A204.1 (cell line): ENCODE measurements around the gene CTIF.

Experiments used
- FAIRE-seq: peaks from 2 replicates; lab custom pipeline; 2012; peaks lifted over from hg19 to GRCh38; lab: Jason Lieb, UNC

Gene CTIF

DNA sequence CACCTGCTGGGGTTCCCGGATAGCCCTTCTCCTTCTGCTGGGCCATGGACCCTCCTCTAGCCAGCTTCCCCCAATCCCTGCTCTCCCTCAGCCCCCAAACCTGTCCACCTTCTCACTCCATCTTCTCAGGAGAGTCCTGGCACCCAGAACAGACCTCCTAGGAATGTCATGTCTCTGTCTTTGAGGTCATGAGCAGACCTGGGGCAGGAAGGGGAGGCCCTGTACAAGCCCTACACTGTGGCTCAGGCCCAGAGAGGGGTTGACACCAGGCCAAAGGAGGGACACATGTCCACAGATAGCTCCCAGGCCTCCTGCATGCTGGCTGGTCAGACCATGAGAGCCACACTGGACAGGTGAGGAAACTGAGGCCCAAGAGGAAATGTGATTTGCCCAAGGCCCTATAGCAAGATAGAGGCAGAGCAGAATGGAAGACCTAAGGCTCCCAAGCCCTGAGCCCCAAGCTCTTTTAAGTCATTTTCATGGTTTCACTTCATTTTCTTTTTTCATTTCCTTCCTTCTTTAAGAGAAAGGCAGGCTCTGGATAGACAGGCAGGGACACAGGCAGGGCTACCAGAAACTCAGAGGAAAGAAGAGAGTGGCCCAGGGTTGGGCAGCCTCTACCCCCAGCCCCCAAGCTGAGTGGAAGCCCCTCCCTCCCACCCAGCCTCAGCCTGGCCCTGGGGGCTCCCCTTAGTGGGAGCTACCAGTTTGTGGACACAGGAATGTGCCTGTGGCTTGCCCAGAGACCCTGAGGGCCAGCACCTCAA is 252.2 kb downstream of the CTIF start:
- FAIRE-seq: no peak

DNA sequence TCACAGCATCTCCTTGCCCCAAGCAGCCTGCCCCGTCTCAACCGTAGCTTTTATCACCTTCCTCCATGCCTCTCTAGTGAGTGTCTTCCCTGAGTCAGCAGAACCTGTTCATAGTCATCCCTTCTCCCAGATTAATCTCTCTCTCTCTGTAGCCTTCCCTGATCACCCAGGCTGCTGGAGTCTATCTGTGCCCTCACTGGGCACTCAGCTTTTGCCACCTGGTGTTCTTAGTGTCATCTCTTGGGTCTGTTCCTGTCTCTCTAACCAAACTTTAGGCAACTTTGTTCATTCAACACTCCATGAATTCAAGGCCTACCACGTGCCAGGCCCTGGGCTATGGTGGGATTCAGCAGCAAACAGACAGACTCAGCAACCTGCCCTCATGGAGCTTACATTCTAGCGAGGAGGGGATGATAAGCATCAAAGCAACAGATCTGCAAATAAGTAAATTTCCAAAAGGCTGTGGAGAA is 252.8 kb downstream of the CTIF start:
- FAIRE-seq: no peak

GRCh38 chr18:48792141-48792540 is 253.3 kb downstream of the CTIF start:
- no peak for FAIRE-seq

- FAIRE-seq: no peak
Measured at GRCh38 chr18:48792611-48793380, 254.0 kb downstream of the CTIF start.

DNA sequence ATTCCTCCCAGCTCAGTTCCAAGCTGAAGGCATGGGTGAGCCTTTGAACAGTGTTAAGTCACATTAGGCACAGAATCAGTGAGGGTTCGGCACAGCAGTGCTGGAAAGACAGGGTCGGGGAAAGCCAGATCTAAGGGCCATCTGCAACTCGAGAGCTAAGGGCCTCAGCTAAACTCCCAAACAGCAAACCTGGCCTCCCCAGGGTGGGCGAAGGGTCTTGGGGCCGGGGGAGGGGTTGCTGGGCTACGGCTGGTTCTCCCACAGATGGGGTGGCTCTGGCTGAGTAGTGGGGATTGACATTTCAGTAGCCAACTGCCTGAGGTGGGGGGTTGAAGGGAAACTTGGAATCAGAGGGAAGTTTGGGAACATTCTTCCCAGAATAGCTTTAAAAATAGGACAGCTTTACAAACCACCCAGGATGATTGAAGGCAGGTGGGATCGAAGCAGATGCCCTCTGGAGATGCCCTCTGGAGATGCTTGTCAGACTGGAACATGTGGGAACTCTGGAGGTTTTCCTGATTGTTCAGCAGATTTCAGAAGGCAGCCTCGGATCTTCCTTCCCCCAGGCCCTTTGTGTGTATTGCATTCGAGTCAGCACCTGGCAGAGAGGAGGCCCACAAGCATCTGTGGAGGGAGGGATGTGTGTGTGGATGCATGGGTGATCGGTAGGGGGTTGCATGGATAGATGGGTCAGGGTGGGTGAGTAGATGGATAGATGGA is 255.6 kb downstream of the CTIF start:
- no peak for FAIRE-seq

GRCh38 chr18:48795696-48796095 is 256.9 kb downstream of the CTIF start:
- FAIRE-seq: no peak

DNA sequence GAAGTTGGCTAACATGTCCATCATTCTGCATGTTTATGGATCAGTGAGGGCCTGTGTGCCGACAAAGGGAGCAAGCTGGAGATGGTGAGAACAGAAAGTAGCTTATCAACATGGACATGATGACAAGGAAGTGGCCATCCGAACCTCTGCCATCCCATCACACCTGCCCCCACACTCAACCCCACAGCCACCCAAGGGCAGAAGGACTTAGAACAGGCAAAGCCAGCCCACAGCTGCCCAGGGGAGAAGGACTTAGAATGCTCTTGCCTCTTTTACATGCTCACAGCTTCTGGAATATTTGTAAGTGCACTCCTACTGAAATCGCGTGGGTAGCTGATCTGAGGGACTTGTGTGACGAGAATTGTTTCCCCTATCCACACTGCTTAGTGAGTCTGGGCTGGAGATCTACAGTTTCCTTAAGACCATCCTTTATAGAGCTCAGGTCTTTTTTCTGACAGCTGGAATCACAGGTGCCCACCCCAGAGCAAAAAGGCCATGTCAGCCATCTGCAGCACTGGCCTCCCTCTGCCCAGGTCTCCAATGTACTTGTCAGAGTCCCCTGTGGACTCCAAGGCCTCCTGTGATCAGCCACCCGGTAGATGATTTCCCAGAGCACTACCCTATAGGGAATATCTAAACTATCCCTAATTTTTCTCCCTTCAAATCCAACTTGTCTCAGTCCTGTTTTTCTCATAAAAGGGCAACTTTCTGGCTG is 257.8 kb downstream of the CTIF start:
- FAIRE-seq: no peak

DNA sequence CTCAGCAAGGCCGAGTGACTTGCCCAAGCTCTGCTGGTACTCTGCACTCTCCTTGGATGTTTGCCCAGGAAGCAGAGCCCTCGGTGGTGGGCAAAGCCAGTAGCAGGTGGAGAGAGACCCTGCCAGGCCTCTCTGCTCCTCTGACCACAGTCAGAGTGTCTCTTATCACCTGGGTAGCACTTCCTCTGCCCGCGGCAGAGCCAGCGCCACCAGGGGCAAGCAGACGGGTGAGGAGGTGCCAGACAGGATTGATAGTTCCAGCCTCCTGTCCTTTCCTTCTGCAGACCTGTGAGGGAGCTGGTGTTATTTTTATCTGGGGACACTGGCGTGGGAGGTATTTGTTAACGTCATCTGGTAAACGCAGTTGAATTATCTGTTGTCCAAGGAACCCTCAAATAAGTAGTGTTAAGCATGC is 259.0 kb downstream of the CTIF start:
- no peak for FAIRE-seq

DNA sequence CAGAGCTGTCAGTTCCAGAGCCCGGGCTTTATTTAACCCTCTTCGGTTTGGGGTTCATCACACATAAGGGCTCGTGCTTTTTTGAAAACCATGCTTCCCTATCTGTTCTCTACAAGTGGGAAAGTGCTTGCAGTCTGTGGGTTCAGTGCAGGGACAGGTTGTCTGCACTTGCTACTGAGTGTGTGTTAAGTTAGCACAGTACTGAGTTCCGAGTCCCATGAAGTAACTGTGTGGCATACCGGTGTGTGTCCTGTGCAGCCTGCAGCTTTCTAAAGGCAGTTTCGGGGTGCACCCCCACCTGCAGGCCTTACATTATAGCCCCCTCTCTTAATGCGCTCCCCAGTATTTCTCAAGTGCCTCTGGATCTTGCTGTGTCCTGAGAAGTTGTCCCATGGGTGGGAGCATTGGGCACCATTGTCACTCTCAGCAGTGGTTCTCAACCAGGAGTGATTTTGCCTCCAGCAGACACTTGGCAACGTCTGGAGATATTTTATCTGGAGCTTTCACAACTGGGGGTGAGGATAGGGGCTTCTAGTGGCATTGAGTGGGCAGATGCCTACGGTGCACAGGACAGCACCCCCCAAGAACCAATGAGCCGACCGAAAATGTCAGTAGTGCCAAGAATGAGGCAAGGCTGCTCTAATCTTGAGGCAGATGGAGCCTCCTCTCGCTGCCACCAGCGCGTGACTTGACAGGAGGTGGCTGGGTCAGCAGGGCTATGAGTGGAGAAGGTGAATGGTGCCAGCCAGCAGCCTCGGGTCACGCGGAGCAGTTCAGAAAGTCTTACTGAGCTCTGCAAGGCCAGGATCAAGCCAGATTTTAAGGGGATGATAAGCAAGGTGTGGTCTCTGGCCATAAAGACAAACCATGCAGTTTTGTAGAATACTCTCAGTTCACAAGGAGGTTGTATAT is 259.8 kb downstream of the CTIF start:
- FAIRE-seq: no peak

- no peak for FAIRE-seq
Measured at GRCh38 chr18:48799724-48800315, 261.0 kb downstream of the CTIF start.

DNA sequence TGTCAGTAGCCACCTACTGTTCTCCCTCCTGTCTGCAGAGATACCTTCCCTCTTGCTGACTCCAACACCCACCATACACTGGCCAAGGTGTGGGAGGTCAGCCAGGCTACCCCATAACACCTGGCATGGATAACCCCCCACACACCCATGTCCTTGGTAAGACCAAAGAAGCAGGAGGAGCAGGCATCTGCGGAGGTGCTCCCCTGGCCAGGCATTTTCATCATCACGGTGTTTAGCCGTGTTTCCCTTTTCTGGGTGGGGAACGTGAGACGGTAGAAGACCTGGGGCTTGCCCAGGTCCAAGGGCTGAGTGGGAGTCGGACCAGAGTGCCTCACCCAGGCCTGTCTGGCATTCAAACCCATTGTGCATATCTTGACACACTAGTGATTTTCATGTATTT is 261.6 kb downstream of the CTIF start:
- no peak for FAIRE-seq

DNA sequence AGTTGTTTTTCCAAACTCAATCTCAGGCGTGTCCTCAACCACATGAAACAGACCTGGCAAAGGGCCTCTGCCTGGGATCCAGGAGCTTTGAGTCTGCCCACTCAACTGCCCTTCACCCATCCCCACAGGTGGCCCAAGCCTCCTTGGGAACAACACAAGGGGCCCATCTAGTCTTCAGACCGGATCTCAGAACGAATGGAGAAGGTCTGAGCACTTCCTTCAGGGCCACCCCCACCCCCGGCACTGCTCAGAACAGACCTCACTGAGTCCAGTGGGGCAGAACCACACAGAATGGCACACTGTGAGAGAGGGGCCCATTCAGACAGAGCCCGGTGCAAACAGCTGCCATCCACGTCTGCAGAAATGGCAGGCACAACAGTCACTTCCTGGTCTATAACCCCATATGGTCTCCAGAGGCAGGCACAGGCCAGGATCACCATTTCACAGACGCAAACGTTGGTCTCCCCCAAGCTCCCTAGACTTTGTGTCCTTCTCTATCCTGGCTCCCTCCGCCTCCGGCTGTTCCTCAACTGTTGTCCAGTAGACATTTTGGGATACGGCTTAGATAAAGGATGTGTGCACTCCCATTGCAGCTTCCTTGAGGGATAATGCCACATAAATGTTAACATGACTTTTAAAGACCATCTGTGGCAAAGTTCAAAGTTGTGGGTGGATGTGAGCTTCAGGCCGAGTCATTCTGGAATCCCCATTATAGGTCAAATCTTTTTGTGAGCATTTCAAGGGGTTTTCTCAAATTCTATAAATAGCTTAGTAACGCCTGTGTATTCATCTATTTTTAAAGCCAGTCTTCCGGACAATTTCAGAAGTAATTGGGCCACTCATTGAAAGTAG is 262.3 kb downstream of the CTIF start:
- FAIRE-seq: no peak

GRCh38 chr18:48801728-48802542 is 263.1 kb downstream of the CTIF start:
- FAIRE-seq: no peak

DNA sequence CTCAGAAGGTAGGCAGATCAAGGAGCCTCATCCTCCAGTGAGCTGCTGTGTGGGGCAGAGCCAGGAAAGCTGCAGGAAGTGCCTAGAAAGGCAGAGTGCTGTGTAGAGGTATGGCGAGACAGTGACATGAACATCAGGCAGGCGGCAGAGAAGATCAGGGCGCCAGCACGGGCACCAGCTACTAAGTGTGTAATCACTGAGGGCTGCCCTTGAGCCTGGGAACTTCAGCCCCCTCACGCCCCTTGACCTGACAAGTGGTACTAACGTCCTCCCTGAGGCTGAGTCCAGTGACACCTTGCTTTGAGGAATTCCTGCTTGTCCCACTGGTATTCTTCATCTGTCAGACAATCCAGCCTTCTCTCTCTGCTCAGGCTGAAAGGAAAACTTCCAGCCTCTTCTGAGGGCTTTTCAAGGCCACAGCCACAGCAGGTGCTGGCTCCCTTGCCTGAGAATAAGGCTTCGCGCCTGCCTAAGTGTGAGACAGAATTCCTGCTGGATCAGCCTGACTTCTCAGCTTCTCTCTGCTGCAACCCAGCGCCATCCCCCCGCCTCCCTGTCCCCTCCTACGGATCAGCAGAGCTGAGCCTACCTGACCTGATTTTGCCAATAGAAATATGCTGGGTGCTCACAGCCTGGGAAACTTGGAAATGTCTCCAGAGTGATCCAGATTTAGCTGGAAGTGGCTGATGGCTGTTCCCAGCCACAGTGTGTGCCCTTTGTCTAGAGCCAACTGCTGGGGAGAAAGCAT is 263.9 kb downstream of the CTIF start:
- FAIRE-seq: no peak

DNA sequence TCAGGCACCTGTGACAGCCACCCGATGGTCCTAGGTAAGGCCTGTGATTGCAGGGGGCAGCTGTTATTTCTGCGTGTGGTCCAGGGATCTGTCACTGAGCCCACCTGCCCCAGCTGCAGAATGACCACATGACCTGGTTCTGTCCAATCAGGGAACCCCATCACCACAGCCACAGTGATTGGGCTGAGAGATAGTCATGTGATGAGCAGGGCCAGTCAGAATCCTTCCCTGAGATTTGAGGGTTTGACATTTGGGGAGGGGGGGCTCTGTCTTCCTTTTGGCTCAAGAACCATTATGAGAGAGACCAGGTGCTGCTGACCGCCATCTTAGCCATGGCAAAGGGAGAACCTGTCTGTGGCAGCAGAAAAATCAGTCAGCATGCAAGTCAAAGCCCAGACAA is 264.7 kb downstream of the CTIF start:
- no peak for FAIRE-seq

DNA sequence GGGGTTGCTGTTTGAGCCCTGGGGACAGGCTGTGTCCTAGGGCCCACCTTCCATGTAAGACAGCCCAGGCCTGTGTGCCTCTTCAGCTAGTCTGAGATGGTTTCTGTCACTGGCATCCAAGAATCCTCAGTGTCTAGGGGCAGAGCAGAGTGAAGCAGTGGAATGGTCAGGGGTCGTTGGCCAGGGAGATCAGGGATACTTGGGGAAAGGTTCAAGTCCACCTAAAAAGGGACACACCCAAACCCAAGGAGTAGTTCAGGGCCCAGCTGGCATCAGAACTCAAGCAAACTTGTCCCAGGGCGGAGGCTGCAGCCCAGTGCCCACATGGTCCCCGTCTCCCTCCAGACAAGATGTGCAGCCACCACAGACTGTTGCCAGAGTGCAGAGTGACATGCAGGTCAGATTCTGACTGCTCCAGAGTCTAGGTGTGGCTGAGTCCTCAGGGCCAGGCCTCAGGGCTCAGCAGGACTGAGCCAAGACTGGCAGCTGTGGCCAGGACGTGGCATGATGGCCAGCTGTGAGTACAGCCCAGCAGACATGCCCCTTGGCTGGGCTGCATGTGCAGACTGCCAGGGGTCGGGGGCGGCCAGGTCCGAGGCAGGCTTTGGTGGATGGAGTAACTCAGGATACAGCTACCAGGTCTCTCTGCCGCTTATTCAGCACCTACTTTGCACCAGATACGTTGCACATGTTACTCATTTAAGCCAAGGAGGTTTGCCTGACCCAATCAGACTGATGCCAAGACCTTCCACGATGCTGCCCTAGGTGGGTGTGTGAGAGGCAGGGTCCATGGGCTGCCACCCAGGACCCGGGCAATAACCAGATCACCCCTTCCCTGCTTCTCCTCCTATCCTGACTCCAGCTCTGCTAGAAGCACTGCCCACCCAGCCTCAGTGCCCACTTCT is 265.4 kb downstream of the CTIF start:
- FAIRE-seq: no peak
